Measurements from ENCODE around the gene AMBRA1. TPM values are rescaled to one million over a fixed set of nuclear protein-coding genes. Genes with fewer than 3 reads are reported as not detected.
"Not testable (repeated sequence)": the region's sequence is repeated elsewhere in the genome, so short reads cannot be mapped to it uniquely, and the experiment has no call there.

Gene AMBRA1
- total RNA-seq, 1 donor from 2014 or later: 25.1 TPM

- Mint-ChIP-seq H3K4me1 (ENCODE audit: low read depth) (peaks cover 36% of the 10 kb centered on the region), H3K27me3 (ENCODE audit: low read depth) (no peaks in the 10 kb centered on the region), H3K4me3 (ENCODE audit: unreplicated experiment) (no peak overlapping the region), H3K27ac (ENCODE audit: unreplicated experiment) (no peak overlapping the region), H3K36me3 (ENCODE audit: low read depth) (peaks cover 2% of the 10 kb centered on the region), H3K9me3 (ENCODE audit: low read depth) (no peaks in the 10 kb centered on the region)
- TF ChIP-seq CTCF (IDR thresholded peaks at IDR 0.05): no peak
- peak; percentile 14 for DNase-seq (ENCODE audit: low spot score)
These were observed 5.7 kb downstream of the AMBRA1 start for GRCh38 chr11:46588131-46588530.

GRCh38 chr11:46583513-46583912 is 10.3 kb downstream of the AMBRA1 start:
- H3K4me1 Mint-ChIP-seq (ENCODE audit: low read depth); DNase-seq (ENCODE audit: low spot score); H3K27ac Mint-ChIP-seq (ENCODE audit: unreplicated experiment); H3K36me3 Mint-ChIP-seq (ENCODE audit: low read depth); H3K9me3 Mint-ChIP-seq (ENCODE audit: low read depth); H3K4me3 Mint-ChIP-seq (ENCODE audit: unreplicated experiment); H3K27me3 Mint-ChIP-seq (ENCODE audit: low read depth): not testable (repeated sequence)

GRCh38 chr11:46582588-46582987 is 11.2 kb downstream of the AMBRA1 start:
- no peak for TF ChIP-seq CTCF (IDR thresholded peaks at IDR 0.05)
- H3K4me1 Mint-ChIP-seq (ENCODE audit: low read depth): peaks cover 8% of the 10 kb centered on the region
- peaks cover 3% of the 10 kb centered on the region for H3K9me3 Mint-ChIP-seq (ENCODE audit: low read depth)
- H3K36me3 Mint-ChIP-seq (ENCODE audit: low read depth): peaks cover 3% of the 10 kb centered on the region
- H3K27ac Mint-ChIP-seq (ENCODE audit: unreplicated experiment): no peak overlapping the region
- no peak for DNase-seq (ENCODE audit: low spot score)
- no peaks in the 10 kb centered on the region for H3K27me3 Mint-ChIP-seq (ENCODE audit: low read depth)
- H3K4me3 Mint-ChIP-seq (ENCODE audit: unreplicated experiment): no peak overlapping the region

- no peak for DNase-seq (ENCODE audit: low spot score)
- Mint-ChIP-seq H3K36me3 (ENCODE audit: low read depth) (peaks cover 1% of the 10 kb centered on the region), H3K27me3 (ENCODE audit: low read depth) (no peaks in the 10 kb centered on the region), H3K27ac (ENCODE audit: unreplicated experiment) (no peak overlapping the region), H3K4me3 (ENCODE audit: unreplicated experiment) (no peak overlapping the region), H3K9me3 (ENCODE audit: low read depth) (no peaks in the 10 kb centered on the region), H3K4me1 (ENCODE audit: low read depth) (peaks cover 11% of the 10 kb centered on the region)
- TF ChIP-seq CTCF (IDR thresholded peaks at IDR 0.05): no peak
These were observed 16.8 kb downstream of the AMBRA1 start for GRCh38 chr11:46577058-46577457.

- no peaks in the 10 kb centered on the region for H3K36me3 Mint-ChIP-seq (ENCODE audit: low read depth)
- H3K27me3 Mint-ChIP-seq (ENCODE audit: low read depth): no peaks in the 10 kb centered on the region
- H3K4me3 Mint-ChIP-seq (ENCODE audit: unreplicated experiment): no peak overlapping the region
- H3K4me1 Mint-ChIP-seq (ENCODE audit: low read depth): peaks cover 16% of the 10 kb centered on the region
- no peak for DNase-seq (ENCODE audit: low spot score)
- no peaks in the 10 kb centered on the region for H3K9me3 Mint-ChIP-seq (ENCODE audit: low read depth)
- no peak for TF ChIP-seq CTCF (IDR thresholded peaks at IDR 0.05)
- H3K27ac Mint-ChIP-seq (ENCODE audit: unreplicated experiment): no peak overlapping the region
These were observed 19.2 kb downstream of the AMBRA1 start for GRCh38 chr11:46574656-46575055.

- DNase-seq (ENCODE audit: low spot score): no peak
- H3K4me1 Mint-ChIP-seq (ENCODE audit: low read depth): peaks cover 19% of the 10 kb centered on the region
- no peak for TF ChIP-seq CTCF (IDR thresholded peaks at IDR 0.05)
- H3K36me3 Mint-ChIP-seq (ENCODE audit: low read depth): no peaks in the 10 kb centered on the region
- no peaks in the 10 kb centered on the region for H3K27me3 Mint-ChIP-seq (ENCODE audit: low read depth)
- H3K9me3 Mint-ChIP-seq (ENCODE audit: low read depth): no peaks in the 10 kb centered on the region
- peak overlapping the region; percentile 70 for H3K27ac Mint-ChIP-seq (ENCODE audit: unreplicated experiment)
- H3K4me3 Mint-ChIP-seq (ENCODE audit: unreplicated experiment): peak overlapping the region; percentile 0
These were observed 22.9 kb downstream of the AMBRA1 start for GRCh38 chr11:46570790-46571398.

Data from chondrocyte (in vitro differentiated cells).